Neural crest cell (in vitro differentiated cells): Measurements from ENCODE around the gene SUGCT. TPM values are rescaled to one million over a fixed set of nuclear protein-coding genes. Genes with fewer than 3 reads are reported as not detected.

ENCODE experiments used
- DNase-seq: peaks from one replicate; pipeline ENCODE4 v3.0.0; 2021; ENCODE audit warnings: low read depth, mixed read lengths, low spot score
- H3K27ac Mint-ChIP-seq: one replicate; pipeline ENCODE4 v1.8.0; 2021; ENCODE audit warnings: mild to moderate bottlenecking, mixed read lengths; ENCODE audit not compliant: unreplicated experiment
- H3K27me3 Mint-ChIP-seq: 2 replicates; pipeline ENCODE4 v1.8.0; 2021; ENCODE audit warnings: low read depth, mild to moderate bottlenecking, mixed read lengths
- H3K36me3 Mint-ChIP-seq: 2 replicates; pipeline ENCODE4 v1.8.0; 2021; ENCODE audit warnings: low read depth, mild to moderate bottlenecking, mixed read lengths
- H3K4me1 Mint-ChIP-seq: 2 replicates; pipeline ENCODE4 v1.8.0; 2021; ENCODE audit warnings: mixed read lengths
- H3K4me3 Mint-ChIP-seq: one replicate; pipeline ENCODE4 v1.8.0; 2021; ENCODE audit warnings: mild to moderate bottlenecking, mixed read lengths
- H3K9me3 Mint-ChIP-seq: 2 replicates; pipeline ENCODE4 v1.8.0; 2021; ENCODE audit warnings: mixed read lengths
- CTCF ChIP-seq: fragments of 200-600 bp; sonication (generic); conservative IDR thresholded peaks from 2 replicates; pipeline ENCODE4 v1.5.0; 2021; ENCODE audit warnings: antibody characterized with exemption, mild to moderate bottlenecking
- total RNA-seq: library from RNA; stranded (reverse); gene quantifications from 2 replicates; pipeline ENCODE4 v1.2.1, GENCODE V29; 2021

The SUGCT gene
- total RNA-seq, 1 donor from 2014 or later, result 5.9 TPM

GRCh38 chr7:40332516-40332915, 197.7 kb downstream of the SUGCT start:
- DNase-seq, result no peak
- Mint-ChIP-seq H3K36me3 (peaks cover 5% of the 10 kb centered on the region), H3K27ac (no peak overlapping the region), H3K27me3 (no peaks in the 10 kb centered on the region), H3K4me3 (no peak overlapping the region), H3K4me1 (peaks cover 13% of the 10 kb centered on the region), H3K9me3 (peaks cover 4% of the 10 kb centered on the region)
- TF ChIP-seq CTCF, result no peak

- no peaks in the 10 kb centered on the region for H3K4me1 Mint-ChIP-seq
- H3K4me3 Mint-ChIP-seq, result no peak overlapping the region
- DNase-seq, result no peak
- H3K9me3 Mint-ChIP-seq, result peaks cover 6% of the 10 kb centered on the region
- no peaks in the 10 kb centered on the region for H3K27me3 Mint-ChIP-seq
- H3K36me3 Mint-ChIP-seq, result peaks cover 16% of the 10 kb centered on the region
- H3K27ac Mint-ChIP-seq, result no peak overlapping the region
- no peak for TF ChIP-seq CTCF
Observed at GRCh38 chr7:40341836-40342235, 207.0 kb downstream of the SUGCT start.

GRCh38 chr7:40346554-40346953, 211.7 kb downstream of the SUGCT start:
- no peaks in the 10 kb centered on the region for H3K36me3 Mint-ChIP-seq
- no peak for TF ChIP-seq CTCF
- H3K4me1 Mint-ChIP-seq, result no peaks in the 10 kb centered on the region
- H3K27me3 Mint-ChIP-seq, result no peaks in the 10 kb centered on the region
- no peak overlapping the region for H3K27ac Mint-ChIP-seq
- no peak for DNase-seq
- H3K4me3 Mint-ChIP-seq, result no peak overlapping the region
- peaks cover under 1% of the 10 kb centered on the region for H3K9me3 Mint-ChIP-seq

- Mint-ChIP-seq H3K9me3 (no peaks in the 10 kb centered on the region), H3K27me3 (no peaks in the 10 kb centered on the region), H3K27ac (no peak overlapping the region), H3K36me3 (no peaks in the 10 kb centered on the region), H3K4me3 (no peak overlapping the region), H3K4me1 (no peaks in the 10 kb centered on the region)
- TF ChIP-seq CTCF, result no peak
- DNase-seq, result no peak
Observed at GRCh38 chr7:40348126-40348728, 213.4 kb downstream of the SUGCT start.

- no peaks in the 10 kb centered on the region for H3K9me3 Mint-ChIP-seq
- no peak for DNase-seq
- H3K27me3 Mint-ChIP-seq, result no peaks in the 10 kb centered on the region
- no peaks in the 10 kb centered on the region for H3K36me3 Mint-ChIP-seq
- no peak overlapping the region for H3K27ac Mint-ChIP-seq
- no peak for TF ChIP-seq CTCF
- no peaks in the 10 kb centered on the region for H3K4me1 Mint-ChIP-seq
- no peak overlapping the region for H3K4me3 Mint-ChIP-seq
Observed at GRCh38 chr7:40350100-40350499, 215.3 kb downstream of the SUGCT start.
